Bronchial smooth muscle cell (primary cell): ENCODE data around the gene SRD5A1. TPM values are rescaled to one million over a fixed set of nuclear protein-coding genes. Genes with fewer than 3 reads are reported as not detected.

Source experiments
- total RNA-seq: library from RNA; depleted of rRNA; stranded (reverse); fragments of >200 nt; gene quantifications from 2 replicates; pipeline ENCODE4 v1.2.1, GENCODE V29; 2014

Gene SRD5A1
- 13.6 and 26.8 TPM in 2 replicates for total RNA-seq

GRCh38 chr5:6632888-6633468, at the start of gene SRD5A1, which contains the start of gene NSUN2:
Gene SRD5A1 (plus strand): TSS chr5:6633440. CDS start chr5:6633577, 137 bp downstream.
Gene NSUN2 (minus strand): TSS chr5:6633044. CDS start chr5:6632979, 65 bp downstream.

GRCh38 chr5:6713274-6714225, 80.3 kb downstream of the SRD5A1 start, which contains the start of gene TENT4A:
Gene TENT4A (plus strand): TSS chr5:6713432. CDS start chr5:6713984, 552 bp downstream.

Other genes with a start within 250 kb of the SRD5A1 start
- under 0.01 TPM in 1 of 2 replicates, not detected in the other for gene UBE2QL1, start 184.6 kb upstream of the SRD5A1 start, total RNA-seq
- gene NSUN2, start 396 bp upstream of the SRD5A1 start, total RNA-seq = 32.2 and 35.8 TPM in 2 replicates
- 7.1 and 7.8 TPM in 2 replicates for gene TENT4A, start 80.0 kb downstream of the SRD5A1 start, total RNA-seq